Panc1 (cell line): ENCODE data around the gene RPS6KA3. TPM values are rescaled to one million over a fixed set of nuclear protein-coding genes. Genes with fewer than 3 reads are reported as not detected.

ENCODE experiments used
- ATAC-seq: fragments of 200-7000 bp; cut with Tn5 transposase; 2 replicates; pipeline ENCODE4 v1.9.1; 2020; ENCODE audit warnings: mild to moderate bottlenecking, moderate library complexity
- BruUV-seq: library from RNA; stranded (reverse); fragments of 400-500 nt; replicated peaks from 2 replicates; lab custom pipeline; 2021; lab: Mats Ljungman, UMichigan
- CTCF ChIA-PET: fragments of 300-600 bp; sonication (Branson Sonifier 250); formaldehyde crosslinking; loops from one replicate; lab custom pipeline; 2022; ENCODE audit warnings: antibody characterized with exemption; lab: Charles Lee
- POLR2A ChIA-PET: fragments of 300-600 bp; sonication (Branson Sonifier 250); formaldehyde crosslinking; loops from one replicate; lab custom pipeline; 2022; ENCODE audit warnings: antibody characterized with exemption; lab: Charles Lee
- DNase-seq: peaks from one replicate; pipeline ENCODE4 v3.0.0-alpha.2; 2010; ENCODE audit warnings: low read depth, low spot score
- H3K27ac ChIP-seq: 2 replicates; pipeline ENCODE4 v1.5.1; 2011; ENCODE audit warnings: mild to moderate bottlenecking, low read length, inconsistent platforms
- H3K27me3 ChIP-seq: fragments of 200-500 bp; sonication (Bioruptor generic); 2 replicates; pipeline ENCODE4 v1.6.0; 2014; ENCODE audit warnings: low read length, inconsistent platforms; ENCODE audit not compliant: control insufficient read depth, insufficient read depth
- H3K36me3 ChIP-seq: fragments of 200-500 bp; sonication (Bioruptor generic); 2 replicates; pipeline ENCODE4 v1.5.1; 2014; ENCODE audit warnings: inconsistent platforms, mild to moderate bottlenecking, low read length, moderate library complexity; ENCODE audit not compliant: control insufficient read depth, insufficient read depth
- H3K4me1 ChIP-seq: 2 replicates; pipeline ENCODE4 v1.5.1; 2011; ENCODE audit warnings: inconsistent platforms, mild to moderate bottlenecking, low read length, moderate library complexity; ENCODE audit not compliant: control insufficient read depth, insufficient read depth
- H3K4me3 ChIP-seq, 2 experiments: 2 replicates each; pipeline ENCODE4 v1.5.1; 2011 to 2012; ENCODE audit warnings: low read depth in 2 of 2, low read length in 2 of 2, mild to moderate bottlenecking in 2 of 2, inconsistent platforms in 1 of 2, moderate library complexity in 1 of 2
- H3K9me3 ChIP-seq: fragments of 200-500 bp; sonication (Bioruptor generic); 2 replicates; pipeline ENCODE4 v1.5.1; 2014; ENCODE audit warnings: low read depth, mild to moderate bottlenecking, inconsistent platforms, low read length, moderate library complexity; ENCODE audit not compliant: control insufficient read depth, insufficient read depth
- CTCF ChIP-seq: fragments of 450-650 bp; IDR thresholded peaks from 2 replicates; pipeline ENCODE4 v1.5.1; 2017; ENCODE audit warnings: mild to moderate bottlenecking
- POLR2AphosphoS5 ChIP-seq: IDR thresholded peaks from 2 replicates; pipeline ENCODE4 v1.6.1; 2012; ENCODE audit warnings: mild to moderate bottlenecking, low read depth, low read length, moderate library complexity
- SIN3A ChIP-seq: IDR thresholded peaks from 2 replicates; pipeline ENCODE4 v1.6.1; 2012; ENCODE audit warnings: low read depth, mild to moderate bottlenecking, low read length, moderate library complexity, borderline replicate concordance; ENCODE audit not compliant: insufficient read depth
- TCF7L2 ChIP-seq: IDR thresholded peaks from 2 replicates; pipeline ENCODE4 v1.6.1; 2011; ENCODE audit warnings: mild to moderate bottlenecking, low read depth, low read length, inconsistent platforms
- in situ Hi-C: cut with HindIII; loops from 2 replicates; pipeline ENCODE4 v1.10.0; 2016; ENCODE audit warnings: low sequenced_read_pairs, low pct_unique_long_range_greater_than_20kb
- intact Hi-C: fragments of 100-400 bp; cut with micrococcal nuclease; formaldehyde crosslinking; loops from one replicate; pipeline ENCODE4 v1.10.0; 2022; ENCODE audit not compliant: unreplicated experiment
- total RNA-seq: library from RNA; stranded (reverse); gene quantifications from one replicate; pipeline ENCODE4 v1.2.1, GENCODE V29; 2021; ENCODE audit not compliant: unreplicated experiment
- TF ChIP-seq, protein P1 (sequence below), 2 experiments: IDR thresholded peaks; 2 replicates each; pipeline ENCODE4 v1.6.1; 2011 to 2012; ENCODE audit warnings: low read depth in 2 of 2, control low read depth in 1 of 2, low read length in 1 of 2, mild to moderate bottlenecking in 1 of 2, moderate library complexity in 1 of 2; ENCODE audit not compliant: insufficient read depth in 1 of 2

Gene RPS6KA3
- total RNA-seq, 1 experiment from 2014 or later: 40.5 TPM

- Histone ChIP-seq H3K9me3 (no peaks in the 10 kb centered on the region), H3K27me3 (no peaks in the 10 kb centered on the region), H3K4me3 (no peak overlapping the region), H3K36me3 (no peaks in the 10 kb centered on the region), H3K4me1 (no peaks in the 10 kb centered on the region), H3K27ac (no peak overlapping the region)
- intact Hi-C loops (loop anchor here (5.0 kb wide), 1 partner anchor 92 kb away; no protein-coding TSS in a partner anchor), in situ Hi-C loops (no loop called here)
- TF ChIP-seq POLR2AphosphoS5: no peak
- ATAC-seq: no peak
- no peak for DNase-seq
- no TSS peak for BruUV-seq
- CTCF ChIA-PET: no interaction called here
- POLR2A ChIA-PET: no interaction called here
Observed at GRCh38 chrX:20269848-20270561, 3.3 kb upstream of the RPS6KA3 start.

DNA sequence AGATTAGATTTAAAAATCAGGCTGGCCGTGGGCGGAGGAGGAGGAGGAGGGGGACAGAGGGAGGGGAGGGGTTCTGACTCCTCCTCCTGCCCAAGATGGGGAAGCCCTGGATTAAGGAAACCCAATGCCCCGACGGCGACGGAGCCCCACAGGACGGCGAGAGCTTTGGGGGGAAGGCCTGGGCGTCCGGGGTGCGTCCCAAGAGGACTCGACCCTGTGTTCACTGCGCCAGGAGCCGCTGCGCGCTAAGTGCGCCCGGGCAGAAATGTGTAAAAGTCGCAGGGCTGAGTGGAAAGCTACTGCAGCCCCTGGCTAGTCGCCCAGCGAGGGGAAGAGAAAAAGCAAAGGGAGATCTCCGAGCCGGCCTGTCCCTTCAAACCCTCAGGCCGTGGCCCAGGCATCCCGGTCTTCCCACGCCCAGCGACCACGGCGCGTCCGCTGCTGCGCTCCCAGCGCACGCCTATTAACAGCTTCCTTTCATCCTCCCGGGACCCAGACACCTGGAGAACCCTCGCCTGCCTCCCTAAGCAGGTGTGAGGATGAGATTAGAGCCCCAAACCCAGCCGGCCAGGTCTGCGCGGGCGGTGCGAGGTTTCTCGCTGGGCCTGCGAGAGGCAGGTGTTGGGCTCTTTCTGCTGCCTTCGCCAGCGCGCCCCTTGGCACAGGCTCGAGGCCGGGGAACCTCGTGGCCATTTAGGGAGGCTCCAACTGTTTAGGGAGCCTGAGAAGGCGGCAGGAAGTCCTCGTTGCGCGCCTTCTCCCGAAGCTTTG is 1.4 kb upstream of the RPS6KA3 start:
- H3K27me3 ChIP-seq: no peaks in the 10 kb centered on the region
- peak overlapping the region; percentile 48 for H3K27ac ChIP-seq
- in situ Hi-C loops (no loop called here), intact Hi-C loops (loop anchor here (5.0 kb wide), 1 partner anchor 94 kb away; no protein-coding TSS in a partner anchor)
- no peaks in the 10 kb centered on the region for H3K9me3 ChIP-seq
- ChIA-PET CTCF (no interaction called here), POLR2A (no interaction called here)
- no peak for TF ChIP-seq POLR2AphosphoS5
- no peak for TF ChIP-seq SIN3A
- TF ChIP-seq, protein P1, sequence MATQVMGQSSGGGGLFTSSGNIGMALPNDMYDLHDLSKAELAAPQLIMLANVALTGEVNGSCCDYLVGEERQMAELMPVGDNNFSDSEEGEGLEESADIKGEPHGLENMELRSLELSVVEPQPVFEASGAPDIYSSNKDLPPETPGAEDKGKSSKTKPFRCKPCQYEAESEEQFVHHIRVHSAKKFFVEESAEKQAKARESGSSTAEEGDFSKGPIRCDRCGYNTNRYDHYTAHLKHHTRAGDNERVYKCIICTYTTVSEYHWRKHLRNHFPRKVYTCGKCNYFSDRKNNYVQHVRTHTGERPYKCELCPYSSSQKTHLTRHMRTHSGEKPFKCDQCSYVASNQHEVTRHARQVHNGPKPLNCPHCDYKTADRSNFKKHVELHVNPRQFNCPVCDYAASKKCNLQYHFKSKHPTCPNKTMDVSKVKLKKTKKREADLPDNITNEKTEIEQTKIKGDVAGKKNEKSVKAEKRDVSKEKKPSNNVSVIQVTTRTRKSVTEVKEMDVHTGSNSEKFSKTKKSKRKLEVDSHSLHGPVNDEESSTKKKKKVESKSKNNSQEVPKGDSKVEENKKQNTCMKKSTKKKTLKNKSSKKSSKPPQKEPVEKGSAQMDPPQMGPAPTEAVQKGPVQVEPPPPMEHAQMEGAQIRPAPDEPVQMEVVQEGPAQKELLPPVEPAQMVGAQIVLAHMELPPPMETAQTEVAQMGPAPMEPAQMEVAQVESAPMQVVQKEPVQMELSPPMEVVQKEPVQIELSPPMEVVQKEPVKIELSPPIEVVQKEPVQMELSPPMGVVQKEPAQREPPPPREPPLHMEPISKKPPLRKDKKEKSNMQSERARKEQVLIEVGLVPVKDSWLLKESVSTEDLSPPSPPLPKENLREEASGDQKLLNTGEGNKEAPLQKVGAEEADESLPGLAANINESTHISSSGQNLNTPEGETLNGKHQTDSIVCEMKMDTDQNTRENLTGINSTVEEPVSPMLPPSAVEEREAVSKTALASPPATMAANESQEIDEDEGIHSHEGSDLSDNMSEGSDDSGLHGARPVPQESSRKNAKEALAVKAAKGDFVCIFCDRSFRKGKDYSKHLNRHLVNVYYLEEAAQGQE (IDR thresholded peaks at IDR 0.05; ENCODE audit: insufficient read depth in 1 of 2, low read depth in 2 of 2, low read length in 1 of 2): no peak
- TF ChIP-seq CTCF: no peak
- no peak for TF ChIP-seq TCF7L2
- peak overlapping the region; percentile 60 to 63 for H3K4me3 ChIP-seq
- ATAC-seq: no peak; the same call in 1 of the 2 replicates
- H3K4me1 ChIP-seq: peaks cover 8% of the 10 kb centered on the region
- H3K36me3 ChIP-seq: no peaks in the 10 kb centered on the region
- no peak for DNase-seq
- BruUV-seq: no TSS peak
